Measurements from ENCODE around the gene CPLX1.
A peak's percentile ranks its signal among the peaks of the same experiment; 100 is the strongest.
"Not testable (repeated sequence)": the region's sequence is repeated elsewhere in the genome, so short reads cannot be mapped to it uniquely, and the experiment has no call there.

The CPLX1 gene

GRCh38 chr4:793093-793861 lies 32.7 kb downstream of the CPLX1 start:
- no peak for DNase-seq (ENCODE audit: low read depth in 2 of 3, low spot score in 2 of 3)

- DNase-seq (ENCODE audit: low read depth in 2 of 3, low spot score in 2 of 3): no peak
Measured at GRCh38 chr4:792626-793092, 33.3 kb downstream of the CPLX1 start.

DNA sequence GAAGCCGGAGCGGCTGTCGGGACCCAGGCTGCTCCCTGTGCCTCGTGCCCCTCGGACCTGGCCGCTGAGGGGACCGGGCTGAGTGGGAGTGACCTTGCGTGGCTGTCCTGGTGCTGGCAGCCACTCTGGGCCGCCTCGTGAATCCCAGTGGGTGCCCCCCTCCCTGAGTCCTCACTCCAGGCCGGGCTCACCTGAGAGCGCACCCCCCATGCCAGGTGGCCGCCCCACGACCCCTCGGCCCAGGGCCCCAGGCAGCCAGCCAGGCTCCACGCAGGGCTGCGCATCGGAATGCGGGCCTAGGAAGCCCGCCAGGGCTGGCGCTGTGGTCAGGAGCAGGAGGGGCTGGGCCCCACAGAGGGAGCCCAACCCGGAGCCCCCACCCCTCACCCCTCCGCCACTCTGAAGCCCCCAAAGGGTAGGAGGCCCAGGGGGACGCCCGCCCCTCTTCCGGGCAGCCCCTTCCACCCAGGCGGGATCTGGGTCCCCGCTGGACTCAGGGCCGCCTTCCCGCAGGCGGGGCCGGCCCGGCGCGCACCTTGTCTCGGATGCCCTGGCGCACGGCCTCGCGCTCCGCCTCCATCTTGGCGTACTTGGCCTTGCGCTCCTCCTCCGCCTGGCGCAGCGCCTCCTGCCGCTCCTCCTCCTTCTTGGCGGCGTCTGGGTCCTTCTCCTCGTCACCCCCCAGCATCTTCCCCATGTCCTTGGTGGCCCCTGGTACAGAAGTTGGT lies 33.9 kb downstream of the CPLX1 start:
- no peak for DNase-seq (ENCODE audit: low read depth in 2 of 3, low spot score in 2 of 3)

DNA sequence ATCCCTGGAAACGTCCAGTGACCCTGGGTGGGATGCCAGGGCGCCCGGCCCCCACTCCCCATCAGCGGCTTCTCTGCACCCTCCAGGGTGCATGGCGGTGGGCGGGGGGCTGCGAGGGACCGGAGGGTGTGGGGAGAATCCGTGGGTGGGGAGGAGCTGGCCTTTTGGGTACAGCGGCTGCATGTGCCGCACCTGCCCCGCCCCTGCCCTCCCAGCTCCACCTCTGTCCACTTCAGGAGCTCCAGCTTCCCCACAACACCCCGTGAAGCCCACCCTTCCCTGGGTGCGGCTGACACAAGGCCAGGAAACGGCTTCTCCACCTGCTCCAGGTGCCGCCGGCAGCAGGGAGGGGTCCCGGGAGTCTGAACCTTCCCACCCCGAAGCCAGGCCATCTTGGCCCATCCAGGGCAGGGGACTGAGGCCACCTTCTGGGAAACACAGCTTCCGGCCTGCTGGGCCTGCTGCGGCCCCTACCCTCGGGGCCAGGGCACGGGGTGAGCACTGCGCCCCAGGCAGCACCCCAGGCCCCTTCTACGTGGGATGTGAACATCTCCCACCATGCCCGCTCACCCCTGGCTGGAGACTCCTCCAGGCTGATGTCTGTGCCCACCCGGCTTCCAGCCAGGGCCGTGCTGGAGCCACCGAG lies 34.6 kb downstream of the CPLX1 start:
- no peak for DNase-seq (ENCODE audit: low read depth in 2 of 3, low spot score in 2 of 3)

DNA sequence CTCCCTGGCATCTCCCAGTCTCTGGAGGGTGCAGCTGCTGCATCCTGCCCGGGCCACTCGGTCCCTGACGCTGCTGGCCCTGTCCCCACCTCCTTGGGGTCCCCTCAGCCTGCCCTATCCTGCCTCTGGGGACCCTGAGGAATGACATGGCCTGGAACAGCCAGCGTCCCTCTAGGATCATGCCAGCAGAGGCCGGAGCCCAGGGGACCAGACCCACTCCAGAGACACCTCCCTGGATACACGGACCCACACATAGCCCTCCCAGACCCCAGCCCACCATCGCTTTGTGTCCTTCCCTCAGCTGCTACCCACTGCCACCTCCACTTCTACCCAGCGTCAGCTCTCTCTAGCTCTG lies 35.5 kb downstream of the CPLX1 start:
- DNase-seq (ENCODE audit: low read depth in 2 of 3, low spot score in 2 of 3): no peak

GRCh38 chr4:789571-790465 lies 36.1 kb downstream of the CPLX1 start:
- DNase-seq (ENCODE audit: low read depth in 2 of 3, low spot score in 2 of 3): no peak

- DNase-seq (ENCODE audit: low read depth in 2 of 3, low spot score in 2 of 3): no peak
Measured at GRCh38 chr4:788636-789297, 37.2 kb downstream of the CPLX1 start.

GRCh38 chr4:788006-788635 lies 37.8 kb downstream of the CPLX1 start:
- no peak for DNase-seq (ENCODE audit: low read depth in 2 of 3, low spot score in 2 of 3)

GRCh38 chr4:787561-787981 lies 38.4 kb downstream of the CPLX1 start:
- no peak for DNase-seq (ENCODE audit: low read depth in 2 of 3, low spot score in 2 of 3)

DNA sequence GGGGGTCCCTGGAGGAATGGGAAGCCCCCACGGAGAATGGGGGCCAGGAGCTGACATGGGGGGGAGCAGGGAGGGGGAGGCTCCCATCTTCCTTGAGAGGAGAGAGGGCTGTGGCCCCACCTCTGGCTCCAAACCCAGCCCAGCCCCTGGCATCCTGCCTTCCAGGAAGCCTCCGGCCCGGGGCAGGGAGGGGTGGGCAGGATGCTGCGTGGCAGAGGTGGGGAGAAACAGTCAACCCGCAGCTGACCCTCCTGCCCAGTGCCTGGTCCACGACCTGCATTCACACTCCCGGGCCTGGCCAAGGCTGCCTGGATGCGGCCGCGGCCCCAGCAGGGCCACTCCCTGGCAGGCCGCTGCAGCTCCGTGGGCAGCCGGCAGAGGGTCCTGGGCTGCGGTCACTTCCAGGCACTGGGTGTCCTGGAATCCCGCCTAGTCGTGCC lies 39.0 kb downstream of the CPLX1 start:
- no peak for DNase-seq (ENCODE audit: low read depth in 2 of 3, low spot score in 2 of 3)

- DNase-seq (ENCODE audit: low read depth in 2 of 3, low spot score in 2 of 3): no peak
Measured at GRCh38 chr4:786074-786741, 39.7 kb downstream of the CPLX1 start.

DNA sequence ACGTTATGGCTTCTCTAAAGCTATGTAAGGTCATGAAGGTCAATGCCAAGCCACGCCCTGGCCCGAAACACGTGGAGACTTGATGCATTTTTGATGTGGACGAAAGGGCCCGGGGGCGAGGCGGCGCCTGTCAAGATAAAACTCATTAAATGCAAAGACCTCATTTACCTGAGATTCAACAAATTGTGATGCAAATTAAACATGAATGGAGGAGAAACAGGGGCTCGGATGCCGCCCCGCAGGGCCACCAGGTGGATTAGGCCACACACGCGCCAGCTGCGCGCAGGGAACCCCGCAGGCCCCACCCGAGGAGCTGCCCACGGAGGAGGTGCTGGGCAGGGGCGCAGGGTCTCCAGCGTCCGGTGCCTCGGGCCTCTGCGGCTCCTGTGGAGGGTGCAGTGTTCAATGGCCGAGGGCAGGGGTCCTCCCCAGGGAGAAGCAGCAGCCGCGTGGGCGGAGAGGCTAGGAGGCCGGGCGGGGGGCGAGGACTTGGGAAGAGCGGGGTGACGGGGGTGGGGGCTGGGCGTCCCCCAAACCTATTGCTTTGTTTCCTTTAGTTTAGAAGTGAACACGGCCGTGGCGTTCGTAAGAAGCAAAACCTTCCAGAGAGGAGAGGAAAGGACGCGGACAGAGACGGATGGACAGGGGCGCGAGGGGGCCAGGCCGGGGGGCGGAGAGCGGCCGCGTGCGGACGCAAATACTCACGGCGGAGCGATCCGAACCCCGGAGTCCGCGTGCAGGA lies 40.4 kb downstream of the CPLX1 start:
- no peak for DNase-seq (ENCODE audit: low read depth in 2 of 3, low spot score in 2 of 3)

- no peak for DNase-seq (ENCODE audit: low read depth in 2 of 3, low spot score in 2 of 3)
Measured at GRCh38 chr4:784401-785331, 41.3 kb downstream of the CPLX1 start.

DNA sequence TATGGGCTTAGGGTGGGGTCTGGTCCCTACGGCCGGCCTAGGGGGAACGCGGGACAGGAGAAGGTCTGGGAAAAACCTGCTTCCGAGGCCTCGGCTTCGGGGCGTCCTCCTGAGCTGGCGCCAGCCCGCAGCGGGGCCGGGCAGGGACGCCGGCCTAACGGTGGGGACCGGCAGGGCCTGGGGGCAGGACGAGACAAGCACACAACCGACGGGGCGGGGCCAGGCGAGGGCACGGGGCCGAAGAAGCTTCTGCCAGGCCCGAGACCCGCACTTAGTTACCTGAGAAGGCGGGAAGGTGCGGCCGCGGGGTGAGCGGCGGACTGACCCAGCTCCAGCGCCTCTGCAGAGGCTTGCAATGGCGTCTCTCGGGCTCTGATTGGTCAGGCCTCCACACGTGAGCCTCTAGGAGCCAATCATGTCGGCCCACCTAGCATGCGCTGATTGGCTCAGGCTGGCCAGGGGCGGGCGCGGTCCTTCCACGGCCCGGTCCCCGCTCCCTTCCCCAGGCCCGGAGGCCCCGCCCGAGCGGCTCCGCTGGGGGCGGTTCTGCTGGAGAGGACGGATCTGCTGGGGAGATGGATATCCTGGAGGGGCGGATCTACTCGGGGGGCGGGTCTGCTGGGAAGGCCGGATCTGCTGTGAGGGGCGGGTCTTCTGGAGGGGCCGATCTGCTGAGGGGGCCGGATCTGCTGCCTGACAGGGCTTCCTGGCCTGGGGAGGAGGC lies 44.3 kb downstream of the CPLX1 start:
- DNase-seq (ENCODE audit: low read depth in 2 of 3, low spot score in 2 of 3): peak; percentile 94 to 100 (median 94)

DNA sequence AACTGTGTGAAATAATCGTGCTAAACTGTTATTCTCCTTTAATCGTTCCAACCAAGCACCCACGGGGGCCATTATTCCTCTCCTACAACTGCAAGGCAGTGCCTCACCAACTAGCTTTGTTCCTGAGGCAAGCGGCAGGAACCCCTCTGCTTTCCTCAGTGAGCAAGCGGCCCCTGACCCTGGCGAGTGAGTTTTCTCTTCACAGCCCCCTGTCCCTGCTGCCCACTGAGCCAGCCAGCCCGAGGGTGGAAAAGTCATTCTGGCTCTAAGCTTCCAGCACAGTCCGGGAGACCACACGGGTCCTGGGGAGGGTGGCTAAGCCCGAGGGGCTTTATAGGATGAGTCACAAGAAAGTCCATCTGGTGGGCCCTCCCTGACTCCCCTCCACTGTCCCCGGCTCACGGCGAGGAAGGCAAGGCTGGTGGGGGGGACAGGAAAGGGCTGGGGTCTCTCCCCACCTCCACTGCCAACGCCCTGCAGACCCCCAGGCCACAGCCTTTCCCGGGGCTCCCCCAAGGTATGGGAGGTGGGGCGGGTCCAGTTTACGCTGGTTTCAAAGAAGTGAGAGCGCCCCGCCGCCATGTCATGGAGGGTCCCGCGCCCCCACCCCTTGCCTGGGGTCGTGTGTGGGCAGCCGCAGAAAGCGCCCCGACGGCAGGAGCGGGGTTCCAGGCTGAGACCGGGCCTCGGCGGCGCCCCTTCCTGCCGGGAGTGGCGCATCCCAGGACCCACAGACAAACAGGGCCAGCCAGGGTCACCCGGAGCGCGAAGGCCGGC lies 45.0 kb downstream of the CPLX1 start:
- DNase-seq (ENCODE audit: low read depth in 2 of 3, low spot score in 2 of 3): no peak

- DNase-seq (ENCODE audit: low read depth in 2 of 3, low spot score in 2 of 3): not testable (repeated sequence)
Measured at GRCh38 chr4:780255-780654, 45.7 kb downstream of the CPLX1 start.
